ENCODE data around the gene PPIP5K2. TPM values are rescaled to one million over a fixed set of nuclear protein-coding genes. Genes with fewer than 3 reads are reported as not detected.

Gene PPIP5K2
- total RNA-seq, 4 donors from 2014 or later: 40.1 to 60.8 (median 57.7) TPM

- TF ChIP-seq CTCF (IDR thresholded peaks at IDR 0.05) (no peak), POLR2A (IDR thresholded peaks at IDR 0.05) (no peak)
- no peaks in the 10 kb centered on the region for H3K4me1 ChIP-seq
- no peak overlapping the region for H3K27ac ChIP-seq
- WGBS, 2 donors: 84 to 90% methylated on average over 4 of the region's 4 CpGs
- H3K9me3 ChIP-seq: no peaks in the 10 kb centered on the region
- no peak overlapping the region for H3K4me3 ChIP-seq (replicated peaks in 1 of 3)
- no peaks in the 10 kb centered on the region for H3K36me3 ChIP-seq
- DNase-seq: no peak
- intact Hi-C loops (cut with DNase I): no loop called here
- H3K27me3 ChIP-seq: no peaks in the 10 kb centered on the region
These were observed 125.7 kb downstream of the PPIP5K2 start for GRCh38 chr5:103245761-103246160.

GRCh38 chr5:103247118-103247517, 127.0 kb downstream of the PPIP5K2 start:
- H3K36me3 ChIP-seq: no peaks in the 10 kb centered on the region
- no peaks in the 10 kb centered on the region for H3K27me3 ChIP-seq
- no peak overlapping the region for H3K4me3 ChIP-seq (replicated peaks in 1 of 3)
- TF ChIP-seq CTCF (IDR thresholded peaks at IDR 0.05): no peak
- no peak for TF ChIP-seq POLR2A (IDR thresholded peaks at IDR 0.05)
- 95 to 100% methylated on average over 1 of the region's 1 CpG for WGBS, 2 donors
- H3K27ac ChIP-seq: no peak overlapping the region
- H3K9me3 ChIP-seq: no peaks in the 10 kb centered on the region
- intact Hi-C loops (cut with DNase I): no loop called here
- no peaks in the 10 kb centered on the region for H3K4me1 ChIP-seq
- no peak for DNase-seq

- Histone ChIP-seq H3K27me3 (no peaks in the 10 kb centered on the region), H3K4me3 (replicated peaks in 1 of 3) (no peak overlapping the region), H3K36me3 (no peaks in the 10 kb centered on the region), H3K4me1 (no peaks in the 10 kb centered on the region), H3K9me3 (no peaks in the 10 kb centered on the region), H3K27ac (no peak overlapping the region)
- intact Hi-C loops (cut with DNase I): no loop called here
- DNase-seq: no peak
- TF ChIP-seq POLR2A (IDR thresholded peaks at IDR 0.05) (no peak), CTCF (IDR thresholded peaks at IDR 0.05) (no peak)
- WGBS, 2 donors: 93 to 95% methylated on average over 2 of the region's 2 CpGs
These were observed 129.0 kb downstream of the PPIP5K2 start for GRCh38 chr5:103249068-103249467.

- no peak overlapping the region for H3K4me3 ChIP-seq (replicated peaks in 1 of 3)
- H3K36me3 ChIP-seq: no peaks in the 10 kb centered on the region
- 33 to 57% methylated on average over 1 of the region's 1 CpG for WGBS, 2 donors
- intact Hi-C loops (cut with DNase I): no loop called here
- H3K27me3 ChIP-seq: no peaks in the 10 kb centered on the region
- TF ChIP-seq POLR2A (IDR thresholded peaks at IDR 0.05): no peak
- no peak for TF ChIP-seq CTCF (IDR thresholded peaks at IDR 0.05)
- H3K9me3 ChIP-seq: no peaks in the 10 kb centered on the region
- peaks cover 0 to 3% of the 10 kb centered on the region in 2 donors for H3K4me1 ChIP-seq
- DNase-seq: no peak
- no peak overlapping the region for H3K27ac ChIP-seq
These were observed 134.8 kb downstream of the PPIP5K2 start for GRCh38 chr5:103254921-103255320.

DNA sequence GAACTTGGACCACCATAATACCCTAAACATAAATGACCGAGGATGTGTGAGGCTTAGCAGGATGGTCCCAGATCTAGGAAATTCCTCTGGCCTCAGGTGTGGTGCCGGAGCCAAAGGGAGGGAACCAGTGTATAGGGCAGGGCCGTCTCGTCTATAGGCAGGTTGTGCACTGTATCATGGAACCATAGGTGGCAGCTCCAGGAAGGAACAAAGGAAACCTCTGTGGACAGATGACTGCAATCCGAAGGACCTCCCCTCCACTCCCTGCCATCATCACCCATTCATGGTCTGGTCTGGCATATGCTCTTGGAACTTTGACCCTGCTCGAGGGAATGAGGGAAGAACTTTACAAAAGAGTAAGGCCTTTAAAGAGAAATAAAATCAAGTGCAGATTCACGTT, 135.6 kb downstream of the PPIP5K2 start:
- Histone ChIP-seq H3K4me1 (peaks cover 5 to 8% of the 10 kb centered on the region in 2 donors), H3K9me3 (no peaks in the 10 kb centered on the region), H3K4me3 (replicated peaks in 1 of 3) (no peak overlapping the region), H3K27ac (no peak overlapping the region), H3K27me3 (no peaks in the 10 kb centered on the region), H3K36me3 (no peaks in the 10 kb centered on the region)
- no peak for DNase-seq
- 94 to 96% methylated on average over 7 of the region's 7 CpGs for WGBS, 2 donors
- intact Hi-C loops (cut with DNase I): no loop called here
- no peak for TF ChIP-seq CTCF (IDR thresholded peaks at IDR 0.05)
- no peak for TF ChIP-seq POLR2A (IDR thresholded peaks at IDR 0.05)

Measured in thyroid gland (tissue), 4 donors.